PC-9 (cell line): ENCODE results near the gene GID8.

Experiments used
- CTCF ChIP-seq: fragments of 200-600 bp; sonication (generic); conservative IDR thresholded peaks from 2 replicates; pipeline ENCODE4 v1.6.1; 2017; ENCODE audit warnings: mixed run types, antibody characterized with exemption, mild to moderate bottlenecking, moderate library complexity
- EZH2 ChIP-seq: fragments of 200-600 bp; sonication (generic); IDR thresholded peaks from 2 replicates; pipeline ENCODE4 v1.8.0; 2017; ENCODE audit warnings: antibody characterized with exemption, low read depth

DNA sequence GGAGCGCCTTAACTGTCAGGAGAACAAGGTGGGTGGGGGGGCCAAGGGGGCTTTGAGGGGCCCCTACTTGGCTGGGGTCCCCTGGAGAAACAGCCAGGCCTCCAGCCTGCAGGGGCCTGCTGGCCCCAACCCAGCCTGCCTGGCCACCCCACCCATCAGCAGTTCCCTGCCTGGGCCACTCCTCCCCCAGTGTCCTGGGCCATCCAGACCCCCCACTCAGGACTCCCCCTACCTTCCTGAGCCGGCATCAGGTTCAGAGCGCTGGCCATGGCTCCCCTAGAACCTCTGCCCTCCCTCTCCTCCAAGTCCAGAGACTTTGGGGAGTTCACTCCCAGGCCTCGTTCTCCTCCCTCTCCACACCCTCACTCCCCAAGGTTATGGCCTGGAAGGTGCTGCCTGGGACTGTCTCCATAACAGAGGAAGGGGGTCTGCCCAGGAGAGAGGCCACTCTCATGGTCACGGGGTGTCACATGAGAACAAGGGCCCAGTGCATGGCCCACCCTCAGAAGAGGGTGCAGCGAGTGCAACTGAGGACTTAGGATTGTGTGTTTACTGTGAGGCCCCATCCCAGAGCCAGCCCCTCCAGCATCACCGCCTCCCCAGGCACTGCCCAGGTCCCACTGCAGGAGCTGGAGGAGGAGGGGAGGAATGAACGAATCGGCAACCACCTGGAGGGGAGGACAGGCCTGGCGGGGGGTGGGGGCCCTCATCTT, 20.6 kb downstream of the GID8 start:
- TF ChIP-seq CTCF (no peak), EZH2 (no peak)
